Activated CD4-positive, alpha-beta T cell treated with anti-CD3 and anti-CD28 coated beads, Interleukin-2, Interleukin-6, amounts not matched to agents 100 ng/mL and 50 ng/mL, durations not matched to agents 16 hours and 8 hours (primary cell): Measurements from ENCODE around the gene SEMA4G.
A peak's percentile ranks its signal among the peaks of the same experiment; 100 is the strongest.

Source experiments
- DNase-seq: peaks from one replicate; pipeline ENCODE4 v3.0.0-alpha.2; 2020

SEMA4G gene

DNA sequence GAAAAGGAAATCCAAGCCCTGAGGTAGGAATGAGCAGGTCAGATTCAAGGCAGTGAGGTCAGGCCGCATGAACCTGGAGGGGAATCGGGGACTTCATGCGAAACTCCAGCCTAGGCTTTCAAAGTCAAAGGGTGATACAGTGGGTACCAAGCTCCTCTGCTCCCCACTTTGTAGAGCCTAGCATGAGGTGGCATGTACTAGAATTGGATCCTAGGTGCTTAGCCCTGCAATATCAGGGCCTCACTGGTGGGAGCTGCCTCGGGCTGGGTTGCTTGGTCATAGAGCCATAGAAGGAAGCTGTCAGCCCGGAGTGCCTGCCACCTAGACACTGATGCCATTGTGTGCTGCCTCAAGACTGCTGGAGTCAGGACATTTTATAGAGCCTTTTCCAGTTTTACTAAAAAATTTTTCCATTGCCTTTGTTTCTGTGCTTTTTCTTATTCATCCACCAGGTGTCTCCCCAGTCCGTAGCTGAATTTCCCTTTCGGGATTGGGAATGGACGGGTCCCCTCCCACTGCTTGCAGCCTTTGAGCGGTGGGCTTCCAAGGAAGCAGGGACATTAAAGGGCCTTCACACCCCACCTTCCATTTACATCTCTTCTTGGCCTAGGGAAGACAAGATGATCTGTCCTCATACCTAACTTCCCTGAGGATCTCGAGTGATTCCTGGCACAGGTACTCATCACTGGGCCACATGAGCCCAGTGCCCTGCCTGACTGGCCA lies 24.8 kb downstream of the SEMA4G start:
- no peak for DNase-seq

DNA sequence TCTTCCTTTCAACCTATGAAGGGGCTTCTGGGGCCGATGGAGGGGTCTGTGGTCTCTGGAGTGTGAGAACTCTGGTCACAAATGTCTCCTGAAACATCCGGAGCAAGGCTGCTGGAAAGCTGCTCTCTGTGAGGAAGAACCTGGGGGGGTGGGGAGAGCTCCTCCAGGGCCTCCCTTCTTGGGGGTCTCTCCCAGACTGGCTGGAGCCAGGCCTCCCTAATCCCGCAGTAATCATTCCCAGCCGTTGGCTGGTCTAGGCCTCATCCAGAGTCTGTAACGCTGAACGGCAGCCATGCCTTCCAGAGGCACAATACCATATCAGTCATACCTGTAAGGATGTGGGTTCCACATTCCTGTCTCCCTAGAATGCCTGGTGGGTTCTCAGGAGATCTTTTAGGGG lies 25.9 kb downstream of the SEMA4G start:
- DNase-seq: no peak

DNA sequence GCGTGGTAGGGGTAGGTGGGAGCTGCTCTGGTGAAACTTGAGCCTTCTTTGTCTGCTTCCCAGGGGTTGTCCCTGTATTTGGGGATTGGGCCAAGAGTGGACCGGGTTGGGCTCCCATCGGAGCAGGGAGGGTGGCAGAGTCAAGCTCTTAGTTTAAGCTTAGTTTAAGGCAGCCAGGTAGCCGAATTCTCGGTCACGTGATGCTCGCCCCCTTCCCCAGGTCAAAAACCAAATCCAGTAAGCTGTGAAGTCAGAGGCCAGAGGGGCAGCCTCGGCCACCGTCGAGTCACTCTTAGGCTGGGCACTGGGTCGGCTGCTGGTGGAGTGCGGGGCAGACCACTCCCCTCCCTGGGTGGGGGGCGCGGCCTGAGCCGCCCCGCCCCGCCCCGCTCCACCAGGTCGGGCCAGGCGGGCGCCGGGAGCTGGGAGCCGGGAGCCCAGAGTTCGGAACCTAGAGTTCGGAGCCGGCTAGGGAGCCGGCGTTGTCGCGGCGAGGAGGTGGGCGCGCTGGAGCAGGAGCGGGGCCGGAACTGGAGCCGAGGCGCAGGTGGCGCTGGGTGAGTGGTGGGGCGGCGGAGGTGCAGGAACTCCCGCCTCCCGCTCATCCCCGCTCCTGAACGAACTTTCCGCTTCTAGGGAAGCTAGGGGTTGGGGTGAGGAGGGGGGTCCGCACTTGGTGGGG lies 27.5 kb downstream of the SEMA4G start:
- peak; percentile 44 for DNase-seq

DNA sequence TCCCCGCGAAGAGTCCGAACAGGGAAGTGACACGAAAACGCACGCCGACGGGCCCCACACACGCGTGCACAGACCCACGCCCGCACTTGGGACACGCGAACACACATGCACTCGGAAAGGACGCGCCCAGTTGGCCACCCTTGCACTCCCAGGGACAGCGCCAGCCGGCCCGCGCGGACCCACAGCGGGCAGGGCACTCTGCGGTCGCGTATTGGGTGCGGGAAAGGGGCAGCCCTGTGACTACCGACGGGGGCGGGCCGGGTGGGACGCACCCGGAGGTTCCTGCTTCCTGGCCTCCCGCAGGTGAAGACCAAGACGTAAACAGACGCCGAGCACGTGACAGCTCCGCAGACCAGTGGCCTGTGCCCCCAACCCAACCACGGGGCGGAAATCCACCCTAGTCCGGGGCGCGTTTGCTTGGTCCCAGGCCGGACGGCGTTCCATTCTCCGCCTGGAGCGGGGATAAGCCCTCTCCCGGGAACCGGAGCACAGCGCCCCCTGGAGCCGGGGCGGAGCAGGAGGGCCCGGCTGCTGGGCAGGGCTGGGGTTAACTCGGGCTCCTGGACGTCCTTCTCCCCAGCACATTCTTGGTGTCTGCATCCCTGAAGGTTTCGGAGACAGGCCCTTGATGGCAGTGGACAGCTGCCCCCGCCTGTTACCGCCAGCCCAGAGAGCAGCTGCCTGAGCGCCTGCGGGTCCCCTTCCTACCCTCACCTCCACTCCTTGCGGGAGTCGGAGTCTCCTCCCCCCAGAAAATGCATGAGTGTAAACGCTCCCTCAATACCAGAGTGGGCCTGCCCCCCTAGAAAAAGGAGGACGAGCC lies 28.3 kb downstream of the SEMA4G start:
- peak; percentile 81 for DNase-seq

DNA sequence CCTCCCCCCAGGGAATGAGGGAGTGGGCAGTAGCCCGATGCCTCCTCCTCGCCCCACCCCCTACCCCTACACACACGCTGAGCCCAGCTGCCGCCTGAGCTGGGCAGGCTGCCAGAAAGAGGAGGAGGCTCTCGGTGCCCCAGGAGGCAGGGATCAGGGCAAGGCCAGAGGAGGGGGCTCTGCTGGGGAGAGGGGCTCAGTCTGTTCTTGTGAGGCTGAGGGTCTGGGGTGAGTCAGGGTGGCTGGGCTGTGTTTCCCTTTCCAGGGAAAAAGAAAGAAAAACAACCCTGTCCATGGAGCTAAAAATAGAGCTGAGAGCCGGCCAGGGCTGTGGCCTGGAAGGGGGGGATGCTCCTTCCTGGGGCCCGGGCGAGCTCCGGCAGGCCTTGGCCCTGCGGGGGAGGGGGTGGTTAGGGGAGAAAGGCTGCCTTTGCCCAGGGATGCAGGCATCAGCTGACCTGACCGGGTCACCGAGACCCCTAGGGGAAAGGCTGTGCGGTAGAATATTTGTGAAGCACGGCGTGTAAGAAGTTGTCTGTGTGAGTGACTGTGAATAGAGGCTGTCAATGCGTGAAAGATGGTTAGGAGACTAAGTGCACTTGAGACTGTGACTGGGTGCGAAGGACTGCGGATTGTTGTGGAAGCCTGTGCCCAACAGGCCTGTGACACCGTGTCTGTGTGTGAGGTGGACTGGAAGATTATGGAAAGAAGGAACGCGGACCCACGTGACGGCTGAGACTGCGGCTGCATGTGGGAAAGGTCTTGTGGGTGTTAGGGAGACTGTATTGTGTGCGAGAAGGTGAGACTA lies 29.1 kb downstream of the SEMA4G start:
- peak; percentile 68 for DNase-seq

DNA sequence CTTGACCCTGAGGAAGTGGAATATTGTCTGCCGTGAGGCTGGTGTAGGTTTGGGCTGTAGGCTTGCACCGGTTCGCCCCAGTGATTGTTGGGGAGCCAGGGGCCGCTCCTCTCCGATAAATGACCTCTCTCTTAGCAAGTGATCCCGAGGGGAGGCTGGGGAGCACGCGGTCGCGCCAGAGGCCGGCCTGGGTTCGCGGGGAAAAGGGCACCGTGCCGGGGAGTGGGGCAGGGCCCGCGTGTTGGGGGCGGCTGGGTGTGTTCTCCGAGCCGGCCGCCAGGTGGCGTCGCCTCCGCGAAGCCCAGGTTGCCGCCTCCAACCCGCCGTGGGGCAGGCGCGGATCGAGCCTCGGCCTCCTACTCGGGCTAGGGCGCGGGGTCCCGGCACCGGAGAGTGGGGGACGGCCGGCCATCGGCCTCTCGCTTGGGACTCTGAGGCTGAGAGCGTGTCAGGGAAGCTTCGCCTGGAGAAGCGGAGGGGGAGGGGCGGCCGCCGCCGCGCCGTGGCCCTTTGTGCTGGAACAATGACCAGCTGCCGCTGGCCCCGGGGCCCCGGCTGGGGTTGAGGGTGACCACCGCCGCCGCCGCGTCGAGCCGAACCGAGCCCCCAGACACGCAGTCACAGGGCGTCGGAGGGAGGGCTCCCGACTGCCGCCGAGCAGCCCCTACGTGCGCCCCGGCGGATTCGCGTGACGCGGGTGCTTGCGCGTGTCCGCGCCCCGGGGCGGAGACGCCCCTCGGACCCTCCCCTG lies 29.9 kb downstream of the SEMA4G start:
- peak; percentile 85 for DNase-seq

DNA sequence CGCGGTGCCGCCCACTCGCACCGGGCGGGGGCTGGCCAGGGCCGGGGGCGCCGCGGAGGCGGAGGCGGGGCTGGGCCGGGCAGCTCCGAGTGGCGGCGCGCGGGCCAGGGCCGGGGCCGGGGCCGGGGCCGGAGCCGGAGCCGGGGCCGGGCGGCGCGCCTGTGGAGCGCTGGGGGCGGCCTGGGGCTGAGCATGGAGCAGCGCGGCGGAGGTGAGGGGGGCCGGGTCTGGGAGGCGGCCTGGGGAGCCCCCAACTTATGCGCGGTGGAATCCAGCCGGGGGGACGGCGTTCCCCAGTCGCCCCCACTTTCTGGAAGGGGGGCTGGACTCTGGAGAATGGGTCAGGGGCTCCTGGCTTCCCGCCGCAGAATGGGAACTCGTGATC lies 30.4 kb downstream of the SEMA4G start, which contains the start of gene LZTS2:
TSS of gene LZTS2 (plus strand) at position 67 of the 385 bp plus-strand sequence. CDS start 2,731 bp downstream, outside the sequence.
- DNase-seq: no peak

DNA sequence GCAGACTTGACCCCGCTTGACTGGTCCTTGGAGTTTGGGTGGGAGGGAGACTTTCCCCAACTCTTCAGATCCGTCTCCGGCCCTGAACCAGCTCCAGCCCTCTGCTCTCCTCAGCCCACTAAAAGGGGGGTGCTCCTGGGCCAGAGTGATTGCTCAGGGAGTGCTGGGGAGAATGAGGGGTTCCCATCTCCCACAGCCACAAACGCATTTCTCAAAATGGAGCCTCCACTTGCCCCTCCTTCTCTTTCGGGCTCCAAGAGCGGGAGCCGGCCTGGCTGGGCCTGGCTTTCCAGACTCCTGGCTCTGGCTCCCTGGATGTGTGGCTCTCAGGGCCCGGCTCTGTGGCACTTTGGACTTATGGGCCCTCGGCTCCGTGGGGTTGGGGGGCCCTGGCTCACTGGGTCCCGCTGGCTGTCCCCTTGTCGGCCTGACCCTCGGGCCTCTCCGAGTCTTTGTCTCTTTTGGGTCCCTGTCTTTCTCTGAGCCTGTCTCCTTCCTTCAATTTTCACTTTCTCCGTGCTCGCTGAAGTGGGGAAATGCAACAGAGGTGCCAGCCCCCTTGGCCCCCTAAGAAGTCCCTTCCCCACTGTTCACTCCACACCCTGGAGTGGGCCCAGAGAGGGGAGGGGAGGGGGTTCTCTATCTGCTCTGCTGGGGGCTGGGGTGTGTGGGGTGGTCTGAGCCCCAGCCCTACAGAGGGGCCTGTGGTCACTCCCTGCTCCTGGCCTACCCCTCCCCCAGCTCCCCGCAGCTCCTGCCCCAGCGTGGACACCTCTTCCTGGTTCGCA lies 31.0 kb downstream of the SEMA4G start:
- DNase-seq: no peak

DNA sequence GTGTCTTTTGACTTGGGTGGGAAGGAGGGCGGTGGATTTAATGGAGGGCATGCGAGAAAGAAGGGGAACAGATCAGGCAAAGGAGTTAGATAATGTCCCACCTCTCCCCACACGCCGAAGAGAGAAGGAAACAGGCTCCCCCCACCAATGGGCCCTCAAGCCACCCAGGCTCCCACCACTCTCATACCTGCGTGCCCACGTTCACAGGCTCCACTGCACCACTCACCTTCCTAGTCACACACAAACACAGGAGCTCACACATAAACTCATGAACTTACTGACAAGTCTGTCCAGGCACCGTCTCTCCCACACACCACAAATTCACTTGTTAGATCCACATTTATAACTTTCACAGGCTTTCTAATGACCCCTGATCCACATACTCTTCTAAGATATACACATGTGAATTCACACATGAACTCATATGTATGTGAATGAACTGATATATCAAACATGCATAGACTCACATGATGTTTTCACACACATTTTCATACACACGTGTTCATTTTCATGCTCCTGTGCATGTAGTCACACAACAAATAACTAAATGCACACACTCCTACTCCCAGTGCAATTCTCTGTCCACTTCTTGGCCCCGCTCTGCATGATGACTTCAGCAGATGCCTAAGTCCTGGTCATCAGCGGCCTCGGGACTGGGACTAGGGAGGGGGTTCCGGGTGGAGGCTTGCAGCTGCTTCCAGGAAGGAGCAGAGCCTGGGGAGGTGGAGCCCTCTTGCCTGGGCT lies 31.8 kb downstream of the SEMA4G start:
- no peak for DNase-seq

DNA sequence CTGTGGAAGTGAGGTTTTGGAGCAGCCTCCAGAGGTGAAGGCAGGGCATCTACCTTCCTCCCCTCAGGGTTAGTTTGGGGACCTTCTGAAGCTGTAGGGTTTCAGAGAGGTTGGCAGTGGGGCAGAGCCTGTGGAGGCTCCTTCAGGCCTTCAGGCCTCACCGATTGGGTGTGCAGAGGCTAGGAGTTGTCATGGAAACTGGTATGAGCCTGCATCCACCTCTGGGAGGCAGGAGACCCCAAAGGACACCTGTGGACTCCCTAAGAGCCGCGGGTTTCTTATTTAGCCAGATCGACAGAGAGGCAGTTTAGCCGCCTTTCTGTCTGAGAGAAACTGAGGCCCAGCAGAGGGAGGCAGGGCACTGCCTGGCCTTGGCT lies 32.3 kb downstream of the SEMA4G start:
- DNase-seq: no peak

DNA sequence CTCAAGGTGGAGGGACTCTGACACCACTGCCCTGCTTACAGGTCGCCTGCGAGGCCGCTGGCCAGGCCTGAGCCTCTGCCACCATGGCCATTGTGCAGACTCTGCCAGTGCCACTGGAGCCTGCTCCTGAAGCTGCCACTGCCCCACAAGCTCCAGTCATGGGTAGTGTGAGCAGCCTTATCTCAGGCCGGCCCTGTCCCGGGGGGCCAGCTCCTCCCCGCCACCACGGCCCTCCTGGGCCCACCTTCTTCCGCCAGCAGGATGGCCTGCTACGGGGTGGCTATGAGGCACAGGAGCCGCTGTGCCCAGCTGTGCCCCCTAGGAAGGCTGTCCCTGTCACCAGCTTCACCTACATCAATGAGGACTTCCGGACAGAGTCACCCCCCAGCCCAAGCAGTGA lies 33.2 kb downstream of the SEMA4G start:
- no peak for DNase-seq

DNA sequence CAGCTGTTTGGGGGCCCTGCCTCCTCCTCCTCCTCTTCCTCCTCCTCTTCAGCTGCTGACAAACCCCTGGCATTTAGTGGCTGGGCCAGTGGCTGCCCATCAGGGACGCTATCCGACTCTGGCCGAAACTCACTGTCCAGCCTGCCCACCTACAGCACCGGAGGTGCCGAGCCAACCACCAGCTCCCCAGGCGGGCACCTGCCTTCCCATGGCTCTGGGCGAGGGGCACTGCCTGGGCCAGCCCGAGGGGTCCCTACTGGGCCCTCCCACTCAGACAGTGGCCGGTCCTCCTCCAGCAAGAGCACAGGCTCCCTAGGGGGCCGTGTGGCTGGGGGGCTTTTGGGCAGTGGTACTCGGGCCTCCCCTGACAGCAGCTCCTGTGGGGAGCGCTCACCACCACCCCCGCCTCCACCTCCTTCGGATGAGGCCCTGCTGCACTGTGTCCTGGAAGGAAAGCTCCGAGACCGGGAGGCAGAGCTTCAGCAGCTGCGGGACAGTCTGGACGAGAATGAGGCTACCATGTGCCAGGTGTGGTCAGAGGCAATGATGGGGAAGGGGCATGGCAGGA lies 34.4 kb downstream of the SEMA4G start:
- DNase-seq: no peak

DNA sequence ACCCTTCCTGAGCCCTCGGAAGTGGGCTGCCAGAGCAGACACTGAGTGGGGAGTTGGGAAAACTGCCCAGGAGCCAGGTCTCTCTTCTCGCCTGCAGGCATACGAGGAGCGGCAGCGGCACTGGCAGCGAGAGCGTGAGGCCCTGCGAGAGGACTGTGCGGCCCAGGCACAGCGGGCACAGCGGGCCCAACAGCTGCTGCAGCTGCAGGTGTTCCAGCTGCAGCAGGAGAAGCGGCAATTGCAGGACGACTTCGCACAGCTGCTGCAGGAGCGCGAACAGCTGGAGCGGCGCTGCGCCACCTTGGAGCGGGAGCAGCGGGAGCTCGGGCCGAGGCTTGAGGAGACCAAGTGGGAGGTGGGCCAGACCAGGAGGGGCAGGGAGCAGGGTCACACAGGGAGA lies 36.1 kb downstream of the SEMA4G start:
- DNase-seq: no peak

DNA sequence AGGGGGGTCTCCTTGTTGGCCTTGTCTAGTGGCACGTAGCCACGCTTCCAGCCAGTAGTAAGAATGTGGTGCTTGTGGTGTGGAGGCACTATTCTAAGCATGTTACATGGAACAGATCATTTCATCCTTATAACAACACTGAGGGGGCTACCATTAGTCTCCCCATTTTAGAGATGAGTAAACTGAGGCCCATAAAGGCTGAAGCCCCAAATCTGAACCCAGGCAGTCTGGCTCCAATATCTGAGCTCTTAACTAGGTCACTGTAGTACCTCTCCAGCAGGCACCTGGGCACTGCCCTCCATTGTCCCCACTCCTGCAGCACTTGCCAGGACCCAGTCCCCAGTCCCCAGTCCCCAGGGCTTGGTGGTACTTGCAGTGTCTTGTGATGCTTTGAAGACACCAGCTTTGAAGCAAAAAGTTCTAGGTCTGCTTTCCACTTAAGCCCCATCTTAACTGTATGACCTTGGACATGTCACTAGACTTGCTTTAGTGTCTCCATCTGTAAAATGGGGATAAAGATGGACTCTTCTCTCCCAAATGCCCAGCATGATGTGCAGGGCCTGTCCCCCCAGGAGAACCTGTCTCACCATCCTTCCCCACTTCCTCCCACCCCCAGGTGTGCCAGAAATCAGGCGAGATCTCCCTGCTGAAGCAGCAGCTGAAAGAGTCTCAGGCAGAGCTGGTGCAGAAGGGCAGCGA lies 36.7 kb downstream of the SEMA4G start:
- no peak for DNase-seq

DNA sequence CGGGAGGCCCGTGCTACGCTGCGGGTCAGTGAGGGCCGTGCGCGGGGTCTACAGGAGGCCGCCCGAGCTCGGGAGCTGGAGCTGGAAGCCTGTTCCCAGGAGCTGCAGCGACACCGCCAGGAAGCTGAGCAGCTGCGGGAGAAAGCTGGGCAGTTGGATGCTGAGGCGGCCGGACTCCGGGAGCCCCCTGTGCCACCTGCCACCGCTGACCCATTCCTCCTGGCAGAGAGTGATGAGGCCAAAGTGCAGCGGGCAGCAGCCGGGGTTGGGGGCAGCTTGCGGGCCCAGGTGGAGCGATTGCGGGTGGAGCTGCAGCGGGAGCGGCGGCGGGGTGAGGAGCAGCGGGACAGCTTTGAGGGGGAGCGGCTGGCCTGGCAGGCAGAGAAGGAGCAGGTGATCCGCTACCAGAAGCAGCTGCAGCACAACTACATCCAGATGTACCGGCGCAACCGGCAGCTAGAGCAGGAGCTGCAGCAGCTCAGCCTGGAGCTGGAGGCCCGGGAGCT lies 37.3 kb downstream of the SEMA4G start:
- no peak for DNase-seq

DNA sequence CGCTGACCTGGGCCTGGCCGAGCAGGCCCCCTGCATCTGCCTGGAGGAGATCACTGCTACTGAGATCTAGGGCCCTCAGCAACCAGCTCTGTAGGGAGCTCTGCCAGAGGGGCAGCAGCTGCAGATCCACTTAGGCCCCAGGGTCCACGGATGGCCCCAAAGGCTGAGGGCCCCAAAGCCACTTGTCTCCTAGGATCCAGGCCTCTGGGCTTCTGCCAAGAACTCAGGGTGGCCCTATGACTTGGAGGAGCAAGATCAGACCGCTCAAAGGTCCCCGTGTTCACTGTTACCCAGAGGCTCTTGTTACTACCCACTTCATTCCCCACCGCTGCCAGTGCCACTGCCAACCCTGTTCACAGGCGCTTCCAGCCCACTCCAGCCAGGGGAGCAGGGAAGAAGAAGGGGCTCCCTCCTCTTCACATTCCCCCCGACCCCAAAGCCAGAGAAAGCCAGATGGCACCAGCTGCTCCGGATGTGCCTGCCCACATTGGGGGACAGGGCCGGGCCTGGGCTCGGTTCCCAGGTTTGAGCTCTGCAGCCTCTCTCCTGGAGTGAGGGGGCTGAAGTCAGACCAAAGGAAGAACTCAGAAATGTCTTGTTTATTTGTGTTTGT lies 37.9 kb downstream of the SEMA4G start:
- DNase-seq: no peak

DNA sequence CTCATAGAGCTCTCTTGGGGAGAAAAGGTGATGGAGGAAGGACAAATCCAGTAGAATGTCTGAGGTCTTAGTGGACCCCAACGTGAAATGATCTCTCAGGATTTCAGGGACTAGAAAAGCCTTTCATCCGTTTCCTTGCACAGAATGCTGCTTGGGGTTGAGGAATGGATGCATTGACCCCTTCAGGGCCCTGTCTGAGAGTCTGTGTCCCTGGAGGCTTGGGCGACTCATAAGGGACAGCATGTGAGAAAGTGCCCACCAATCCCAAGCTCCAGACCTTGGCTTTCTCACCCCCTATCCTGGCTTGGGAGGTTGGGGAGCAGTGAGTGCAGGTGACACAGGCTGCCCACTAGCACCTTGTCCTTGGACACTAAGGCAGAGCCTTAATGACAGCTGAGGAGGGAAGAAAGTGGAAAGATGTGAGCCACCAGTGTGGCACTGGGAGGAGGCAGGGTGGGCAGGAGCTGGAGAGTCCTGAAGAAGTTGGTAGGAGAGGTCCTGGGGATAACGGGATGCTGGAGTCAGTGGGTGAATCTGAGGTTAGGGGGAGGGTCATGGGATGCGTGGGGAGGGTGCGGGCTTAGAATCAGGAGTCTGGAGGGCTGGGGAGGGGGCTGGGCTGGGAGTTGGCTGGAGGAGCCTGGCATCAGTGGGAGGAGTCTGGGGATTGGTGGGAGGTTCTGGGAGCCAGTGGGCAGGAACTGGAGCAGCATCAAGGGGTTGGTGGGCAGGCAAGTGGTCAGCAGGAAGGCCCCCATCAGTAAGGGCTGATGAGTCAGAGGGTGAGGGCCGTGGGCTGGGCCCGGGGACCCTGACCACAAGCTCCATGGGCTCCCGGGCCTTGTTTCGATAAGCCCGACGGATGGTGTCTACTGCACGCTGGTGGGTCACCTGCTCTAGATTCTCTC lies 38.9 kb downstream of the SEMA4G start:
- DNase-seq: no peak
